Lower leg skin (tissue), 3 donors: ENCODE measurements around the gene DPM3.

ENCODE experiments used
- CTCF ChIP-seq, 3 donors: fragments of 450-650 bp; IDR thresholded peaks; one replicate each; pipeline ENCODE4 v1.5.1; 2016; ENCODE audit warnings: antibody characterized with exemption in 3 of 3, mild to moderate bottlenecking in 3 of 3, moderate library complexity in 2 of 3
- POLR2A ChIP-seq, 2 donors: fragments of 450-650 bp; IDR thresholded peaks; one replicate each; pipeline ENCODE4 v1.6.1; 2016 to 2017; ENCODE audit warnings: antibody characterized with exemption in 2 of 2, mild to moderate bottlenecking in 1 of 2, moderate library complexity in 1 of 2

DNA sequence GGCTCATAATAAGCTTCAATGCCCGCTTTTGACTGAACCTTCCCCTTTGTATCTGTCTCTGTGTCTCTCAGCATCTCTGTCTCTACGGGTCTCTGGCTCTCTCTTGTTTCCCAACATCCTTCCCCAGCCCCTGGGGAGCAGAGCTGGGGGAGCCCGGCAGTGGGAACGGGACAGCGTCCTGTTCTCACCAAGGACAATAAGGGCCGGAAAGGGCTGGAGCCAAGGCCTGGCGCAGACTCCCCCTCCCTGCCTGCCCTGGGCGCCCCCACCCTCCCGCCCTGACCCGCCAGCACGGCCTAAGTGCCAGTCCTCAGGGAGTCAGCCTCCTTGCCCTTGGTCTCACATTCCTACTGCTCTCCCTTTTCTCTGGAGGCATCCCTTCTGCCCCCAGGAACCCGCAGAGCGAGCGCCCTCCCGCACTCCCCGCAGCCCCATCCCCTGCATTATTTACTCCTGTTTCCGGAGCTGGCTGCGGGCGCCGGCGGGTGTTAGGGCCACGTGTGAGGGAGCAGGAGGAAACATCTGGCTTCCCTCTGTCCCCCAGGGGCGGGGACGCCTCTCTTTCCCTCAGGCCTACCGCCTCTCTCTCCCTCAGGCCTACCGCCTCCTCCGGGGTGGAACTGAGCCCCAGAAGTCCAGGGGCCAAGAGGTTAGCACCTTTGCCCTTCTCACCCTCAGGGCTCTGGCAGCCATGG is 26.3 kb upstream of the DPM3 start:
- TF ChIP-seq CTCF (IDR thresholded peaks at IDR 0.05) (no peak), POLR2A (IDR thresholded peaks at IDR 0.05) (no peak)
